ENCODE measurements around the gene RNU6-7. TPM values are rescaled to one million over a fixed set of nuclear protein-coding genes. Genes with fewer than 3 reads are reported as not detected.

The RNU6-7 gene
- total RNA-seq, 1 experiment from 2014 or later = not detected

GRCh38 chr14:32167907-32168306 lies 33.9 kb upstream of the RNU6-7 start:
- Histone ChIP-seq H3K4me3 (no peak overlapping the region), H3K9me3 (ENCODE audit: insufficient read depth, low read depth) (no peaks in the 10 kb centered on the region; the same call in 1 of the 2 replicates), H3K79me2 (ENCODE audit: low read depth) (no peaks in the 10 kb centered on the region), H3K4me2 (no peak overlapping the region), H2AFZ (no peak overlapping the region), H3K36me3 (ENCODE audit: low read depth) (no peaks in the 10 kb centered on the region), H4K20me1 (ENCODE audit: insufficient read depth) (no peaks in the 10 kb centered on the region), H3K27ac (no peak overlapping the region), H3K9me2 (ENCODE audit: insufficient read depth) (no peaks in the 10 kb centered on the region), H3K4me1 (replicated peaks; ENCODE audit: insufficient read depth) (no peaks in the 10 kb centered on the region), H3F3A (ENCODE audit: insufficient read depth, low read depth) (no peaks in the 10 kb centered on the region), H3K27me3 (ENCODE audit: insufficient read depth, low read depth) (no peaks in the 10 kb centered on the region)
- DNase-seq = no peak
- POLR2A ChIA-PET (ENCODE audit: unreplicated experiment) = no interaction called here
- intact Hi-C loops (cut with micrococcal nuclease; ENCODE audit: unreplicated experiment) = no loop called here
- CTCF ChIA-PET = no interaction called here
- no TSS peak for BruUV-seq (replicated peaks)
- TF ChIP-seq EZH2 (IDR thresholded peaks at IDR 0.05; ENCODE audit: low read depth) (no peak), CTCF (conservative IDR thresholded peaks at IDR 0.05) (no peak)

GRCh38 chr14:32169191-32169590 lies 32.7 kb upstream of the RNU6-7 start:
- Histone ChIP-seq H3K27me3 (ENCODE audit: insufficient read depth, low read depth) (no peaks in the 10 kb centered on the region), H3K36me3 (ENCODE audit: low read depth) (no peaks in the 10 kb centered on the region), H3K79me2 (ENCODE audit: low read depth) (no peaks in the 10 kb centered on the region), H3F3A (ENCODE audit: insufficient read depth, low read depth) (no peaks in the 10 kb centered on the region), H3K9me3 (ENCODE audit: insufficient read depth, low read depth) (no peaks in the 10 kb centered on the region; the same call in 1 of the 2 replicates), H3K4me2 (no peak overlapping the region), H3K4me1 (replicated peaks; ENCODE audit: insufficient read depth) (no peaks in the 10 kb centered on the region), H4K20me1 (ENCODE audit: insufficient read depth) (no peaks in the 10 kb centered on the region), H3K27ac (no peak overlapping the region), H2AFZ (no peak overlapping the region), H3K9me2 (ENCODE audit: insufficient read depth) (no peaks in the 10 kb centered on the region), H3K4me3 (no peak overlapping the region)
- ChIA-PET POLR2A (ENCODE audit: unreplicated experiment) (no interaction called here), CTCF (no interaction called here)
- no peak for DNase-seq
- BruUV-seq (replicated peaks) = no TSS peak
- intact Hi-C loops (cut with micrococcal nuclease; ENCODE audit: unreplicated experiment) = no loop called here
- TF ChIP-seq EZH2 (IDR thresholded peaks at IDR 0.05; ENCODE audit: low read depth) (no peak), CTCF (conservative IDR thresholded peaks at IDR 0.05) (no peak)

- CTCF ChIA-PET = no interaction called here
- H2AFZ ChIP-seq = no peak overlapping the region
- no peaks in the 10 kb centered on the region for H3K36me3 ChIP-seq (ENCODE audit: low read depth)
- intact Hi-C loops (cut with micrococcal nuclease; ENCODE audit: unreplicated experiment) = no loop called here
- H3K4me3 ChIP-seq = no peak overlapping the region
- no TSS peak for BruUV-seq (replicated peaks)
- no peaks in the 10 kb centered on the region for H3K79me2 ChIP-seq (ENCODE audit: low read depth)
- DNase-seq = no peak
- no peaks in the 10 kb centered on the region; the same call in 1 of the 2 replicates for H3K9me3 ChIP-seq (ENCODE audit: insufficient read depth, low read depth)
- H3K4me2 ChIP-seq = no peak overlapping the region
- no peaks in the 10 kb centered on the region for H3F3A ChIP-seq (ENCODE audit: insufficient read depth, low read depth)
- no peaks in the 10 kb centered on the region for H3K4me1 ChIP-seq (replicated peaks; ENCODE audit: insufficient read depth)
- H3K27ac ChIP-seq = no peak overlapping the region
- POLR2A ChIA-PET (ENCODE audit: unreplicated experiment) = no interaction called here
- TF ChIP-seq CTCF (conservative IDR thresholded peaks at IDR 0.05) = no peak
- TF ChIP-seq EZH2 (IDR thresholded peaks at IDR 0.05; ENCODE audit: low read depth) = no peak
- no peaks in the 10 kb centered on the region for H3K27me3 ChIP-seq (ENCODE audit: insufficient read depth, low read depth)
- H3K9me2 ChIP-seq (ENCODE audit: insufficient read depth) = no peaks in the 10 kb centered on the region
- no peaks in the 10 kb centered on the region for H4K20me1 ChIP-seq (ENCODE audit: insufficient read depth)
Observed at GRCh38 chr14:32171469-32171868, 30.4 kb upstream of the RNU6-7 start.

All from PC-9 (cell line).